H9 (cell line): ENCODE results near the gene NIN. TPM values are rescaled to one million over a fixed set of nuclear protein-coding genes. Genes with fewer than 3 reads are reported as not detected.

Experiments
- DNase-seq: peaks from one replicate; pipeline ENCODE4 v3.0.0-alpha.2; 2017
- H2AFZ ChIP-seq: one replicate; pipeline ENCODE4 v1.6.1; 2013; ENCODE audit warnings: mild to moderate bottlenecking, low read length, control low read depth, moderate library complexity
- H2AK5ac ChIP-seq: 2 replicates; pipeline ENCODE4 v1.6.1; 2013; ENCODE audit warnings: low read length, control low read depth, mixed read lengths; ENCODE audit not compliant: insufficient read length
- H2BK120ac ChIP-seq: one replicate; pipeline ENCODE4 v1.6.1; 2013; ENCODE audit warnings: low read depth, mild to moderate bottlenecking, low read length, control low read depth, inconsistent platforms; ENCODE audit not compliant: poor library complexity, severe bottlenecking
- H2BK12ac ChIP-seq: 2 replicates; pipeline ENCODE4 v1.6.1; 2013; ENCODE audit warnings: low read length, control low read depth, mixed read lengths, low read depth; ENCODE audit not compliant: insufficient read length
- H2BK15ac ChIP-seq: 2 replicates; pipeline ENCODE4 v1.6.1; 2013; ENCODE audit warnings: low read depth, low read length, control low read depth
- H2BK20ac ChIP-seq: one replicate; pipeline ENCODE4 v1.6.1; 2013; ENCODE audit warnings: low read depth, mild to moderate bottlenecking, low read length, control low read depth, inconsistent platforms; ENCODE audit not compliant: poor library complexity, severe bottlenecking
- H2BK5ac ChIP-seq: 2 replicates; pipeline ENCODE4 v1.6.1; 2013; ENCODE audit warnings: low read length, control low read depth, mixed read lengths; ENCODE audit not compliant: insufficient read length
- H3K14ac ChIP-seq: 2 replicates; pipeline ENCODE4 v1.6.1; 2013; ENCODE audit warnings: low read length, control low read depth; ENCODE audit not compliant: insufficient read depth
- H3K18ac ChIP-seq: 2 replicates; pipeline ENCODE4 v1.6.1; 2013; ENCODE audit warnings: low read depth, mild to moderate bottlenecking, mixed read lengths, low read length, control low read depth; ENCODE audit not compliant: insufficient read length
- H3K23ac ChIP-seq: 2 replicates; pipeline ENCODE4 v1.6.1; 2013; ENCODE audit warnings: low read length, control low read depth, mixed read lengths, low read depth; ENCODE audit not compliant: insufficient read length
- H3K23me2 ChIP-seq: 2 replicates; pipeline ENCODE4 v1.6.1; 2013; ENCODE audit warnings: low read depth, mild to moderate bottlenecking, mixed read lengths, low read length, control low read depth; ENCODE audit not compliant: insufficient read length, poor library complexity, severe bottlenecking
- H3K27ac ChIP-seq: 2 replicates; pipeline ENCODE4 v1.5.1; 2013; ENCODE audit warnings: low read length, control low read depth, mixed read lengths, low read depth; ENCODE audit not compliant: insufficient read length
- H3K27me3 ChIP-seq: 2 replicates; pipeline ENCODE4 v1.6.1; 2013; ENCODE audit warnings: low read length, control low read depth, inconsistent platforms; ENCODE audit not compliant: insufficient read depth
- H3K4ac ChIP-seq: 2 replicates; pipeline ENCODE4 v1.6.1; 2013; ENCODE audit warnings: low read depth, mild to moderate bottlenecking, control low read depth, inconsistent platforms, low read length, moderate library complexity
- H3K4me1 ChIP-seq: 2 replicates; pipeline ENCODE4 v1.6.1; 2013; ENCODE audit warnings: low read length, control low read depth, inconsistent platforms; ENCODE audit not compliant: insufficient read depth
- H3K4me2 ChIP-seq: 2 replicates; pipeline ENCODE4 v1.6.1; 2013; ENCODE audit warnings: low read length, control low read depth, mixed read lengths; ENCODE audit not compliant: insufficient read length, insufficient read depth
- H3K56ac ChIP-seq: 2 replicates; pipeline ENCODE4 v1.6.1; 2013; ENCODE audit warnings: low read depth, mild to moderate bottlenecking, mixed read lengths, low read length, control low read depth; ENCODE audit not compliant: insufficient read length
- H3K79me1 ChIP-seq: 2 replicates; pipeline ENCODE4 v1.6.1; 2013; ENCODE audit warnings: low read depth, mild to moderate bottlenecking, moderate library complexity, low read length, control low read depth, inconsistent platforms; ENCODE audit not compliant: insufficient read depth, poor library complexity, severe bottlenecking
- H3K79me2 ChIP-seq: 2 replicates; pipeline ENCODE4 v1.6.1; 2013; ENCODE audit warnings: low read length, control low read depth, inconsistent platforms; ENCODE audit not compliant: insufficient read depth
- H3K9ac ChIP-seq: 2 replicates; pipeline ENCODE4 v1.6.1; 2013; ENCODE audit warnings: low read length, control low read depth, mixed read lengths; ENCODE audit not compliant: insufficient read length; ENCODE audit errors: extremely low read depth
- H3K9me3 ChIP-seq: one replicate; pipeline ENCODE4 v1.6.1; 2013; ENCODE audit warnings: low read depth, low read length, inconsistent platforms; ENCODE audit not compliant: control insufficient read depth
- H3T11ph ChIP-seq: one replicate; pipeline ENCODE4 v1.6.1; 2013; ENCODE audit warnings: mild to moderate bottlenecking, low read length, control low read depth, inconsistent platforms
- H4K20me1 ChIP-seq: one replicate; pipeline ENCODE4 v1.6.1; 2013; ENCODE audit not compliant: control insufficient read depth, insufficient read length, insufficient read depth
- H4K5ac ChIP-seq: 2 replicates; pipeline ENCODE4 v1.6.1; 2013; ENCODE audit warnings: low read depth, mild to moderate bottlenecking, mixed read lengths, low read length, control low read depth; ENCODE audit not compliant: insufficient read length
- H4K8ac ChIP-seq: replicated peaks from 2 replicates; pipeline ENCODE4 v1.6.1; 2013; ENCODE audit warnings: low read length, control low read depth, mixed read lengths, low read depth; ENCODE audit not compliant: insufficient read length
- H4K91ac ChIP-seq: 2 replicates; pipeline ENCODE4 v1.6.1; 2013; ENCODE audit warnings: low read depth, mild to moderate bottlenecking, moderate library complexity, mixed read lengths, low read length, control low read depth; ENCODE audit not compliant: insufficient read length
- H3K27ac Mint-ChIP-seq, 3 experiments: 2 replicates in 2 of 3; 3 replicates in 1 of 3; pipeline ENCODE4 v1.8.0; 2020 to 2021; ENCODE audit warnings: mixed read lengths in 3 of 3, mild to moderate bottlenecking in 1 of 3, moderate library complexity in 1 of 3
- H3K27me3 Mint-ChIP-seq: 2 replicates; pipeline ENCODE4 v1.8.0; 2021; ENCODE audit warnings: low read depth, mild to moderate bottlenecking, moderate library complexity, mixed read lengths
- H3K36me3 Mint-ChIP-seq, 3 experiments: 2 replicates in 2 of 3; 3 replicates in 1 of 3; pipeline ENCODE4 v1.8.0; 2020 to 2021; ENCODE audit warnings: low read depth in 3 of 3, mixed read lengths in 3 of 3; ENCODE audit not compliant: insufficient read depth in 1 of 3
- H3K4me1 Mint-ChIP-seq, 2 experiments: 2 replicates each; pipeline ENCODE4 v1.8.0; 2020; ENCODE audit warnings: mixed read lengths in 2 of 2
- H3K4me3 Mint-ChIP-seq, 2 experiments: 2 replicates in 1 of 2; 3 replicates in 1 of 2; pipeline ENCODE4 v1.8.0; 2020 to 2021; ENCODE audit warnings: mild to moderate bottlenecking in 2 of 2, mixed read lengths in 2 of 2, moderate library complexity in 1 of 2
- H3K9me3 Mint-ChIP-seq, 2 experiments: 2 replicates in 1 of 2; 3 replicates in 1 of 2; pipeline ENCODE4 v1.8.0; 2020; ENCODE audit warnings: mild to moderate bottlenecking in 2 of 2, mixed read lengths in 2 of 2, moderate library complexity in 1 of 2
- WGBS: extraction: QIAGEN DNeasy Blood & Tissue Kit; methylation state at CpG from one replicate; pipeline ENCODE4 v1.1.7; 2013; ENCODE audit warnings: missing lambda C conversion rate, low lambda C conversion rate, mixed read lengths; ENCODE audit not compliant: insufficient read length; ENCODE audit errors: extremely low coverage; 5-methylcytosine and 5-hydroxymethylcytosine counted together
- total RNA-seq: library from RNA; stranded (reverse); gene quantifications from 2 replicates; pipeline ENCODE4 v1.2.1, GENCODE V29; 2021
- TF ChIP-seq, protein P1 (sequence below): fragments of 200-600 bp; sonication (generic); conservative IDR thresholded peaks from 3 replicates; pipeline ENCODE4 v1.8.0; 2021; ENCODE audit warnings: antibody characterized with exemption, mild to moderate bottlenecking

The NIN gene
- total RNA-seq, 1 experiment from 2014 or later: 18.4 TPM

GRCh38 chr14:50812856-50813543 lies 18.0 kb downstream of the NIN start:
- WGBS: no CpG with 5 or more reads among the region's 8 CpGs
- Mint-ChIP-seq H3K9me3 (peaks cover 6 to 14% of the 10 kb centered on the region in 2 experiments), H3K4me3 (no peak overlapping the region), H3K27me3 (peaks cover 2% of the 10 kb centered on the region; the same call in 1 of the 2 replicates), H3K36me3 (peaks cover 13 to 17% (median 15%) of the 10 kb centered on the region in 3 experiments), H3K27ac (peak overlapping the region in 1 of 3 experiments; percentile 66; a peak in 2 of 7 replicates), H3K4me1 (peaks cover 28 to 30% of the 10 kb centered on the region in 2 experiments)
- H3K14ac ChIP-seq: no peak overlapping the region
- H4K8ac ChIP-seq: no peak overlapping the region
- no peak for DNase-seq
- H2AFZ ChIP-seq: no peak overlapping the region
- H3K4ac ChIP-seq: no peak overlapping the region
- H3K79me2 ChIP-seq: no peaks in the 10 kb centered on the region
- H4K20me1 ChIP-seq: no peaks in the 10 kb centered on the region
- no peak overlapping the region for H2BK12ac ChIP-seq
- H3K9me3 ChIP-seq: no peaks in the 10 kb centered on the region
- no peak overlapping the region for H2BK15ac ChIP-seq
- no peak overlapping the region for H3K27ac ChIP-seq
- H3K27me3 ChIP-seq: no peaks in the 10 kb centered on the region
- peaks cover 3% of the 10 kb centered on the region for H3K79me1 ChIP-seq
- H3K4me1 ChIP-seq: peaks cover 6% of the 10 kb centered on the region; the same call in 1 of the 2 replicates
- no peak overlapping the region for H4K91ac ChIP-seq
- H2BK120ac ChIP-seq: no peak overlapping the region
- H2AK5ac ChIP-seq: no peak overlapping the region
- no peak overlapping the region for H3K9ac ChIP-seq
- no peaks in the 10 kb centered on the region for H3K23me2 ChIP-seq
- H4K5ac ChIP-seq: no peak overlapping the region
- H3K23ac ChIP-seq: no peak overlapping the region
- H2BK5ac ChIP-seq: no peak overlapping the region
- peak overlapping the region; percentile 8 for H3K4me2 ChIP-seq
- H3K56ac ChIP-seq: no peak overlapping the region
- H3K18ac ChIP-seq: no peak overlapping the region
- no peak overlapping the region for H2BK20ac ChIP-seq
- no peak overlapping the region for H3T11ph ChIP-seq
- TF ChIP-seq, protein P1, sequence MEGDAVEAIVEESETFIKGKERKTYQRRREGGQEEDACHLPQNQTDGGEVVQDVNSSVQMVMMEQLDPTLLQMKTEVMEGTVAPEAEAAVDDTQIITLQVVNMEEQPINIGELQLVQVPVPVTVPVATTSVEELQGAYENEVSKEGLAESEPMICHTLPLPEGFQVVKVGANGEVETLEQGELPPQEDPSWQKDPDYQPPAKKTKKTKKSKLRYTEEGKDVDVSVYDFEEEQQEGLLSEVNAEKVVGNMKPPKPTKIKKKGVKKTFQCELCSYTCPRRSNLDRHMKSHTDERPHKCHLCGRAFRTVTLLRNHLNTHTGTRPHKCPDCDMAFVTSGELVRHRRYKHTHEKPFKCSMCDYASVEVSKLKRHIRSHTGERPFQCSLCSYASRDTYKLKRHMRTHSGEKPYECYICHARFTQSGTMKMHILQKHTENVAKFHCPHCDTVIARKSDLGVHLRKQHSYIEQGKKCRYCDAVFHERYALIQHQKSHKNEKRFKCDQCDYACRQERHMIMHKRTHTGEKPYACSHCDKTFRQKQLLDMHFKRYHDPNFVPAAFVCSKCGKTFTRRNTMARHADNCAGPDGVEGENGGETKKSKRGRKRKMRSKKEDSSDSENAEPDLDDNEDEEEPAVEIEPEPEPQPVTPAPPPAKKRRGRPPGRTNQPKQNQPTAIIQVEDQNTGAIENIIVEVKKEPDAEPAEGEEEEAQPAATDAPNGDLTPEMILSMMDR: no peak
